HFFc6 (cell line): ENCODE measurements around the gene RNASE11. TPM values are rescaled to one million over a fixed set of nuclear protein-coding genes. Genes with fewer than 3 reads are reported as not detected.
"Not testable (repeated sequence)": the region's sequence is repeated elsewhere in the genome, so short reads cannot be mapped to it uniquely, and the experiment has no call there.

ENCODE experiments used
- DNase-seq: peaks from one replicate; pipeline ENCODE4 v3.0.0-alpha.2; 2018
- H3K27ac Mint-ChIP-seq: 2 replicates; pipeline ENCODE4 v1.8.0; 2020; ENCODE audit warnings: mild to moderate bottlenecking, mixed read lengths
- H3K27me3 Mint-ChIP-seq: 2 replicates; pipeline ENCODE4 v1.8.0; 2021; ENCODE audit warnings: mild to moderate bottlenecking, moderate library complexity, mixed read lengths; ENCODE audit not compliant: insufficient read depth
- H3K36me3 Mint-ChIP-seq: 2 replicates; pipeline ENCODE4 v1.8.0; 2021; ENCODE audit warnings: low read depth, mixed read lengths
- H3K4me1 Mint-ChIP-seq: 2 replicates; pipeline ENCODE4 v1.8.0; 2020; ENCODE audit warnings: low read depth, mixed read lengths
- H3K4me3 Mint-ChIP-seq: 2 replicates; pipeline ENCODE4 v1.8.0; 2020; ENCODE audit warnings: mild to moderate bottlenecking, moderate library complexity, mixed read lengths
- H3K9me3 Mint-ChIP-seq: 2 replicates; pipeline ENCODE4 v1.8.0; 2020; ENCODE audit warnings: mild to moderate bottlenecking, mixed read lengths
- CTCF ChIP-seq: fragments of 200-600 bp; sonication (generic); IDR thresholded peaks from 2 replicates; pipeline ENCODE4 v1.5.0; 2021; ENCODE audit warnings: antibody characterized with exemption, mild to moderate bottlenecking
- total RNA-seq, 6 experiments: library from RNA; stranded (reverse); fragmentation: NEBNext Ultra II Directional; extraction: Animal tissue kit (Norgen Biotek cat#: 25700); gene quantifications; 2 replicates in 1 of 6; 3 replicates in 5 of 6; pipeline ENCODE4 v1.2.3, GENCODE V29; 2021

The RNASE11 gene
- total RNA-seq, 6 experiments from 2014 or later: not detected

- no peaks in the 10 kb centered on the region for H3K36me3 Mint-ChIP-seq
- DNase-seq: no peak
- H3K4me1 Mint-ChIP-seq: no peaks in the 10 kb centered on the region
- H3K27ac Mint-ChIP-seq: no peak overlapping the region
- no peak overlapping the region for H3K4me3 Mint-ChIP-seq
- H3K9me3 Mint-ChIP-seq: no peaks in the 10 kb centered on the region; the same call in 1 of the 2 replicates
- H3K27me3 Mint-ChIP-seq: no peaks in the 10 kb centered on the region
- TF ChIP-seq CTCF: no peak
Observed at GRCh38 chr14:20568393-20568792, 19.4 kb downstream of the RNASE11 start.

GRCh38 chr14:20567199-20567598 lies 20.6 kb downstream of the RNASE11 start:
- not testable (repeated sequence) for H3K36me3 Mint-ChIP-seq, H3K4me3 Mint-ChIP-seq, H3K27me3 Mint-ChIP-seq, DNase-seq, H3K27ac Mint-ChIP-seq, H3K9me3 Mint-ChIP-seq, H3K4me1 Mint-ChIP-seq

GRCh38 chr14:20564501-20564997 lies 23.3 kb downstream of the RNASE11 start:
- no peak overlapping the region for H3K27ac Mint-ChIP-seq
- no peak for TF ChIP-seq CTCF
- no peaks in the 10 kb centered on the region; the same call in 1 of the 2 replicates for H3K9me3 Mint-ChIP-seq
- H3K4me3 Mint-ChIP-seq: no peak overlapping the region
- no peaks in the 10 kb centered on the region; the same call in 1 of the 2 replicates for H3K27me3 Mint-ChIP-seq
- no peaks in the 10 kb centered on the region for H3K4me1 Mint-ChIP-seq
- no peak for DNase-seq
- H3K36me3 Mint-ChIP-seq: no peaks in the 10 kb centered on the region

GRCh38 chr14:20563971-20564370 lies 23.8 kb downstream of the RNASE11 start:
- no peaks in the 10 kb centered on the region for H3K4me1 Mint-ChIP-seq
- no peak overlapping the region for H3K4me3 Mint-ChIP-seq
- no peaks in the 10 kb centered on the region; the same call in 1 of the 2 replicates for H3K27me3 Mint-ChIP-seq
- H3K27ac Mint-ChIP-seq: no peak overlapping the region
- DNase-seq: no peak
- no peaks in the 10 kb centered on the region; the same call in 1 of the 2 replicates for H3K9me3 Mint-ChIP-seq
- H3K36me3 Mint-ChIP-seq: no peaks in the 10 kb centered on the region
- no peak for TF ChIP-seq CTCF

- H3K4me1 Mint-ChIP-seq: no peaks in the 10 kb centered on the region
- no peak for TF ChIP-seq CTCF
- H3K4me3 Mint-ChIP-seq: no peak within 1 kb of the TSS
- H3K36me3 Mint-ChIP-seq: no peaks in the 10 kb centered on the region
- no peaks in the 10 kb centered on the region for H3K9me3 Mint-ChIP-seq
- H3K27me3 Mint-ChIP-seq: peaks cover 8% of the 10 kb centered on the region
- no peak within 1 kb of the TSS for H3K27ac Mint-ChIP-seq
- no peak for DNase-seq
Observed at GRCh38 chr14:20560961-20561360, 26.8 kb downstream of the RNASE11 start, which contains the start of gene RNASE9. Gene RNASE9, minus strand, starts transcription at chr14:20561047.

GRCh38 chr14:20559461-20559904 lies 28.3 kb downstream of the RNASE11 start:
- no peak overlapping the region for H3K27ac Mint-ChIP-seq
- H3K27me3 Mint-ChIP-seq: peaks cover 10% of the 10 kb centered on the region
- TF ChIP-seq CTCF: no peak
- H3K4me3 Mint-ChIP-seq: no peak overlapping the region
- H3K36me3 Mint-ChIP-seq: no peaks in the 10 kb centered on the region
- no peak for DNase-seq
- H3K4me1 Mint-ChIP-seq: no peaks in the 10 kb centered on the region
- H3K9me3 Mint-ChIP-seq: no peaks in the 10 kb centered on the region
